ENCODE measurements around the gene ZNF695. TPM values are rescaled to one million over a fixed set of nuclear protein-coding genes. Genes with fewer than 3 reads are reported as not detected.

ZNF695 gene
- total RNA-seq, 1 donor, result 0.72 TPM

GRCh38 chr1:246971969-246972368 is 35.9 kb downstream of the ZNF695 start:
- H3K4me2 ChIP-seq (ENCODE audit: insufficient read depth, low read length), result no peak overlapping the region
- no peaks in the 10 kb centered on the region for H4K20me1 ChIP-seq (ENCODE audit: insufficient read depth, low read length)
- no peaks in the 10 kb centered on the region for H3K9me3 ChIP-seq (ENCODE audit: low read depth, low read length)
- no peaks in the 10 kb centered on the region for H3K79me2 ChIP-seq (ENCODE audit: insufficient read depth, low read length)
- no peaks in the 10 kb centered on the region for H3K36me3 ChIP-seq (ENCODE audit: insufficient read depth, low read length)
- H3K27me3 ChIP-seq (ENCODE audit: insufficient read depth, low read length), result no peaks in the 10 kb centered on the region
- TF ChIP-seq CTCF (IDR thresholded peaks at IDR 0.05; ENCODE audit: extremely low read depth, low read depth, low read length), result no peak
- no peak for DNase-seq (ENCODE audit: insufficient read length, low spot score, missing footprints)
- no peak overlapping the region for H3K4me3 ChIP-seq (ENCODE audit: insufficient read depth, low read length)
- H3K4me1 ChIP-seq (ENCODE audit: insufficient read depth, low read length), result no peaks in the 10 kb centered on the region
- no peak overlapping the region for H2AFZ ChIP-seq (ENCODE audit: low read length)
- H3K27ac ChIP-seq (ENCODE audit: low read depth, low read length), result no peak overlapping the region

GRCh38 chr1:246971090-246971721 is 36.7 kb downstream of the ZNF695 start:
- Histone ChIP-seq H3K36me3 (ENCODE audit: insufficient read depth, low read length) (no peaks in the 10 kb centered on the region), H3K27me3 (ENCODE audit: insufficient read depth, low read length) (no peaks in the 10 kb centered on the region), H3K4me3 (ENCODE audit: insufficient read depth, low read length) (no peak overlapping the region), H3K79me2 (ENCODE audit: insufficient read depth, low read length) (no peaks in the 10 kb centered on the region), H3K9me3 (ENCODE audit: low read depth, low read length) (no peaks in the 10 kb centered on the region), H2AFZ (ENCODE audit: low read length) (no peak overlapping the region), H4K20me1 (ENCODE audit: insufficient read depth, low read length) (no peaks in the 10 kb centered on the region), H3K27ac (ENCODE audit: low read depth, low read length) (no peak overlapping the region), H3K4me1 (ENCODE audit: insufficient read depth, low read length) (no peaks in the 10 kb centered on the region), H3K4me2 (ENCODE audit: insufficient read depth, low read length) (peak overlapping the region; percentile 61)
- no peak for DNase-seq (ENCODE audit: insufficient read length, low spot score, missing footprints)
- peak; percentile 71 for TF ChIP-seq CTCF (IDR thresholded peaks at IDR 0.05; ENCODE audit: extremely low read depth, low read depth, low read length)

- Histone ChIP-seq H3K27ac (ENCODE audit: low read depth, low read length) (no peak overlapping the region), H3K4me1 (ENCODE audit: insufficient read depth, low read length) (no peaks in the 10 kb centered on the region), H3K4me3 (ENCODE audit: insufficient read depth, low read length) (no peak overlapping the region), H2AFZ (ENCODE audit: low read length) (no peak overlapping the region), H3K4me2 (ENCODE audit: insufficient read depth, low read length) (no peak overlapping the region), H3K79me2 (ENCODE audit: insufficient read depth, low read length) (no peaks in the 10 kb centered on the region), H3K36me3 (ENCODE audit: insufficient read depth, low read length) (no peaks in the 10 kb centered on the region), H3K9me3 (ENCODE audit: low read depth, low read length) (no peaks in the 10 kb centered on the region), H4K20me1 (ENCODE audit: insufficient read depth, low read length) (no peaks in the 10 kb centered on the region), H3K27me3 (ENCODE audit: insufficient read depth, low read length) (no peaks in the 10 kb centered on the region)
- DNase-seq (ENCODE audit: insufficient read length, low spot score, missing footprints), result no peak
- TF ChIP-seq CTCF (IDR thresholded peaks at IDR 0.05; ENCODE audit: extremely low read depth, low read depth, low read length), result no peak
Observed at GRCh38 chr1:246969621-246970020, 38.2 kb downstream of the ZNF695 start.

GRCh38 chr1:246966502-246966901 is 41.4 kb downstream of the ZNF695 start:
- TF ChIP-seq CTCF (IDR thresholded peaks at IDR 0.05; ENCODE audit: extremely low read depth, low read depth, low read length), result no peak
- Histone ChIP-seq H4K20me1 (ENCODE audit: insufficient read depth, low read length) (no peaks in the 10 kb centered on the region), H2AFZ (ENCODE audit: low read length) (no peak overlapping the region), H3K79me2 (ENCODE audit: insufficient read depth, low read length) (no peaks in the 10 kb centered on the region), H3K27ac (ENCODE audit: low read depth, low read length) (no peak overlapping the region), H3K36me3 (ENCODE audit: insufficient read depth, low read length) (no peaks in the 10 kb centered on the region), H3K9me3 (ENCODE audit: low read depth, low read length) (no peaks in the 10 kb centered on the region), H3K4me1 (ENCODE audit: insufficient read depth, low read length) (no peaks in the 10 kb centered on the region), H3K27me3 (ENCODE audit: insufficient read depth, low read length) (no peaks in the 10 kb centered on the region), H3K4me3 (ENCODE audit: insufficient read depth, low read length) (no peak overlapping the region), H3K4me2 (ENCODE audit: insufficient read depth, low read length) (no peak overlapping the region)
- DNase-seq (ENCODE audit: insufficient read length, low spot score, missing footprints), result no peak
